ENCODE data around the gene STAM2. TPM values are rescaled to one million over a fixed set of nuclear protein-coding genes. Genes with fewer than 3 reads are reported as not detected.

STAM2 gene
- total and polyA plus RNA-seq, 2 experiments from 2014 or later, result 13.1 to 41.0 TPM

DNA sequence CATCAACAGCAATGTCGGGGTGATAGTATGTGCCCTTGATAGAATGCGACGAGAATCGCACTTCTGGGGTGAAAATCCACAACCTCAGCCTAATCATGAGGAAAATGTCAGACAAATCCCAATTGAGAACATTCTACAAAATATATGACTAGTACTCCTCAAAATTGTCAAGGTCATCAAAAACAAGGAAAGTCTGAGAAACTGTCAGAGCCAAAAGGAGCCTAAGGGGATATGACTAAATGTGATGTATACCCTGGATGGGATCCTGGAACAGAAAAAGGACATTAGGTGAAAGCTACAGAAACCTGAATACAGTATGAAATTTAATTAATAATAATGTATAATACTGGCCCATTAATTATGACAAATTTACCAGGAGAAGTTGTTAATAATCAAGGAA lies 69.1 kb downstream of the STAM2 start:
- H4K20me1 ChIP-seq (ENCODE audit: insufficient read depth, poor library complexity, severe bottlenecking), result no peaks in the 10 kb centered on the region
- no peak overlapping the region for H2AFZ ChIP-seq
- no peaks in the 10 kb centered on the region for H3K79me2 ChIP-seq
- H3K27ac ChIP-seq, result no peak overlapping the region
- H3K9me2 ChIP-seq (replicated peaks; ENCODE audit: insufficient read depth), result no peaks in the 10 kb centered on the region
- H3K4me2 ChIP-seq, result no peak overlapping the region
- TF ChIP-seq EZH2 (IDR thresholded peaks at IDR 0.05; ENCODE audit: borderline replicate concordance) (no peak), CTCF (IDR thresholded peaks at IDR 0.05; ENCODE audit: poor library complexity) (no peak), EZH2phosphoT487 (IDR thresholded peaks at IDR 0.05; ENCODE audit: low read depth, severe bottlenecking, unreplicated experiment) (no peak)
- no peaks in the 10 kb centered on the region for H3K4me1 ChIP-seq (ENCODE audit: insufficient read depth)
- no peaks in the 10 kb centered on the region for H3K36me3 ChIP-seq (replicated peaks; ENCODE audit: insufficient read depth, low read depth)
- WGBS (ENCODE audit: low lambda C conversion rate, missing lambda C conversion rate), result 91% methylated on average over 4 of the region's 4 CpGs
- no peak overlapping the region for H3K4me3 ChIP-seq
- H3K27me3 ChIP-seq, result no peaks in the 10 kb centered on the region
- no peaks in the 10 kb centered on the region for H3K9me3 ChIP-seq (ENCODE audit: low read depth)
- no peak for DNase-seq (ENCODE audit: low spot score)

- Histone ChIP-seq H4K20me1 (ENCODE audit: insufficient read depth, poor library complexity, severe bottlenecking) (no peaks in the 10 kb centered on the region), H2AFZ (no peak overlapping the region), H3K27me3 (peaks cover 21% of the 10 kb centered on the region), H3K9me2 (replicated peaks; ENCODE audit: insufficient read depth) (no peaks in the 10 kb centered on the region), H3K36me3 (replicated peaks; ENCODE audit: insufficient read depth, low read depth) (no peaks in the 10 kb centered on the region), H3K79me2 (no peaks in the 10 kb centered on the region), H3K4me3 (no peak overlapping the region), H3K4me1 (ENCODE audit: insufficient read depth) (no peaks in the 10 kb centered on the region), H3K27ac (no peak overlapping the region), H3K4me2 (no peak overlapping the region), H3K9me3 (ENCODE audit: low read depth) (no peaks in the 10 kb centered on the region)
- DNase-seq (ENCODE audit: low spot score), result no peak
- TF ChIP-seq EZH2 (IDR thresholded peaks at IDR 0.05; ENCODE audit: borderline replicate concordance), result no peak
- TF ChIP-seq CTCF (IDR thresholded peaks at IDR 0.05; ENCODE audit: poor library complexity), result no peak
- no peak for TF ChIP-seq EZH2phosphoT487 (IDR thresholded peaks at IDR 0.05; ENCODE audit: low read depth, severe bottlenecking, unreplicated experiment)
- WGBS (ENCODE audit: low lambda C conversion rate, missing lambda C conversion rate), result 91% methylated on average over 3 of the region's 3 CpGs
Observed at GRCh38 chr2:152103271-152103670, 72.3 kb downstream of the STAM2 start.

DNA sequence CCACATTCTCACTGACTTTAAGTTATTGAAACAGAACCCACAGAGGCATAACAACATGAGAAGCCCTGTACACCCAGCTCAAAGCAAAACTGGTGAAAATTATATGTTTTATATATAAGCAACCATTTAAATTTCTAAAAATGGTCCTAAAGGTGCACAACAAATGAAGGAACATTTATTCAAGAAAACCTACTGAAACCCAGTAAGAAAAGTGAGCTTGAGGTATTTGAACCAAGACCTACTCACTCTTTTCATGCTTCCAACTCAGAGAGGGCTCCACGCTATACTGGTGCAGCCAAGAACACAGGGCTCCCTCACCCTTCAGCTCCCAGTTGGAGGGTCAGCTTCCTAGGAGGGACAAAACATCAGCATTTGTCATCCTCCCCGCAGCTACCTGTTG lies 74.6 kb downstream of the STAM2 start:
- peaks cover 24% of the 10 kb centered on the region for H3K27me3 ChIP-seq
- H3K4me2 ChIP-seq, result no peak overlapping the region
- 69% methylated on average over 2 of the region's 2 CpGs for WGBS (ENCODE audit: low lambda C conversion rate, missing lambda C conversion rate)
- no peaks in the 10 kb centered on the region for H3K4me1 ChIP-seq (ENCODE audit: insufficient read depth)
- H4K20me1 ChIP-seq (ENCODE audit: insufficient read depth, poor library complexity, severe bottlenecking), result no peaks in the 10 kb centered on the region
- no peaks in the 10 kb centered on the region for H3K79me2 ChIP-seq
- H3K4me3 ChIP-seq, result no peak overlapping the region
- H3K27ac ChIP-seq, result no peak overlapping the region
- no peak for DNase-seq (ENCODE audit: low spot score)
- no peaks in the 10 kb centered on the region for H3K36me3 ChIP-seq (replicated peaks; ENCODE audit: insufficient read depth, low read depth)
- H3K9me2 ChIP-seq (replicated peaks; ENCODE audit: insufficient read depth), result no peaks in the 10 kb centered on the region
- TF ChIP-seq EZH2 (IDR thresholded peaks at IDR 0.05; ENCODE audit: borderline replicate concordance) (no peak), CTCF (IDR thresholded peaks at IDR 0.05; ENCODE audit: poor library complexity) (no peak), EZH2phosphoT487 (IDR thresholded peaks at IDR 0.05; ENCODE audit: low read depth, severe bottlenecking, unreplicated experiment) (no peak)
- H3K9me3 ChIP-seq (ENCODE audit: low read depth), result no peaks in the 10 kb centered on the region
- no peak overlapping the region for H2AFZ ChIP-seq

All from hepatocyte (in vitro differentiated cells).